Measurements from ENCODE around the gene SCRN3. TPM values are rescaled to one million over a fixed set of nuclear protein-coding genes. Genes with fewer than 3 reads are reported as not detected.
"Not testable (repeated sequence)": the region's sequence is repeated elsewhere in the genome, so short reads cannot be mapped to it uniquely, and the experiment has no call there.

SCRN3 gene
- total and polyA plus RNA-seq, 8 donors: 4.3 to 39.7 (median 14.5) TPM

GRCh38 chr2:174353004-174353403 is 42.5 kb upstream of the SCRN3 start:
- Histone ChIP-seq H3K4me1 (no peaks in the 10 kb centered on the region), H3K27ac (no peak overlapping the region), H3K4me3 (no peak overlapping the region), H3K36me3 (peaks cover 6 to 55% (median 47%) of the 10 kb centered on the region in 4 donors), H3K27me3 (no peaks in the 10 kb centered on the region), H3K9me3 (no peaks in the 10 kb centered on the region)
- intact Hi-C loops (cut with DNase I; ENCODE audit: low total_unique reads): no loop called here
- WGBS, 5 donors: 95 to 100% (median 99%) methylated on average over 1 of the region's 1 CpG
- no peak for DNase-seq
- no peak for TF ChIP-seq CTCF (IDR thresholded peaks at IDR 0.05)
- no peak for TF ChIP-seq POLR2AphosphoS5 (IDR thresholded peaks at IDR 0.05)
- TF ChIP-seq POLR2A (IDR thresholded peaks at IDR 0.05): no peak
- no peak for TF ChIP-seq EP300 (IDR thresholded peaks at IDR 0.05)

- no peak for TF ChIP-seq CTCF (IDR thresholded peaks at IDR 0.05)
- TF ChIP-seq POLR2AphosphoS5 (IDR thresholded peaks at IDR 0.05): no peak
- no peak for TF ChIP-seq EP300 (IDR thresholded peaks at IDR 0.05)
- TF ChIP-seq POLR2A (IDR thresholded peaks at IDR 0.05): no peak
- intact Hi-C loops (cut with DNase I; ENCODE audit: low total_unique reads): no loop called here
- peaks cover 0 to 40% (median 37%) of the 10 kb centered on the region in 4 donors for H3K36me3 ChIP-seq
- no peak for DNase-seq
- H3K27ac ChIP-seq: no peak overlapping the region
- no peaks in the 10 kb centered on the region for H3K4me1 ChIP-seq
- no peaks in the 10 kb centered on the region for H3K27me3 ChIP-seq
- WGBS, 5 donors: 89 to 100% (median 98%) methylated on average over 2 of the region's 2 CpGs
- H3K4me3 ChIP-seq: no peak overlapping the region
- no peaks in the 10 kb centered on the region for H3K9me3 ChIP-seq
These were observed 39.2 kb upstream of the SCRN3 start for GRCh38 chr2:174356347-174356746.

GRCh38 chr2:174359663-174360062 is 35.9 kb upstream of the SCRN3 start:
- 93 to 99% (median 96%) methylated on average over 4 of the region's 4 CpGs for WGBS, 5 donors
- Histone ChIP-seq H3K9me3 (peaks cover 0 to 14% (median 3%) of the 10 kb centered on the region in 4 donors), H3K36me3 (peaks cover 3 to 62% (median 54%) of the 10 kb centered on the region in 4 donors)
- DNase-seq; H3K4me3 ChIP-seq; intact Hi-C loops (cut with DNase I; ENCODE audit: low total_unique reads); H3K27ac ChIP-seq; H3K4me1 ChIP-seq; H3K27me3 ChIP-seq: not testable (repeated sequence)

GRCh38 chr2:174362949-174363348 is 32.6 kb upstream of the SCRN3 start:
- intact Hi-C loops (cut with DNase I; ENCODE audit: low total_unique reads): no loop called here
- Histone ChIP-seq H3K27me3 (no peaks in the 10 kb centered on the region), H3K4me3 (no peak overlapping the region), H3K4me1 (no peaks in the 10 kb centered on the region), H3K9me3 (peaks cover 0 to 15% (median 5%) of the 10 kb centered on the region in 4 donors), H3K36me3 (peaks cover 3 to 84% (median 66%) of the 10 kb centered on the region in 4 donors), H3K27ac (no peak overlapping the region)
- no peak for DNase-seq
- WGBS, 5 donors: 93 to 100% (median 95%) methylated on average over 1 of the region's 1 CpG
- no peak for TF ChIP-seq CTCF (IDR thresholded peaks at IDR 0.05)
- TF ChIP-seq POLR2A (IDR thresholded peaks at IDR 0.05): no peak
- TF ChIP-seq EP300 (IDR thresholded peaks at IDR 0.05): no peak

GRCh38 chr2:174363492-174364225 is 31.9 kb upstream of the SCRN3 start:
- peaks cover 3 to 84% (median 66%) of the 10 kb centered on the region in 4 donors for H3K36me3 ChIP-seq
- intact Hi-C loops (cut with DNase I; ENCODE audit: low total_unique reads): not testable (repeated sequence)
- 95 to 99% (median 98%) methylated on average over 6 of the region's 6 CpGs for WGBS, 5 donors

More at GRCh38 chr2:174363492-174364225, 31.9 kb upstream of the SCRN3 start:
- not testable (repeated sequence) for H3K4me3 ChIP-seq, H3K27ac ChIP-seq, H3K27me3 ChIP-seq, H3K4me1 ChIP-seq, DNase-seq
- peaks cover 0 to 15% (median 5%) of the 10 kb centered on the region in 4 donors for H3K9me3 ChIP-seq

All from stomach (tissue), 9 donors.